ENCODE data around the gene DHRS4L2.
"Not testable (repeated sequence)": the region's sequence is repeated elsewhere in the genome, so short reads cannot be mapped to it uniquely, and the experiment has no call there.

DHRS4L2 gene

DNA sequence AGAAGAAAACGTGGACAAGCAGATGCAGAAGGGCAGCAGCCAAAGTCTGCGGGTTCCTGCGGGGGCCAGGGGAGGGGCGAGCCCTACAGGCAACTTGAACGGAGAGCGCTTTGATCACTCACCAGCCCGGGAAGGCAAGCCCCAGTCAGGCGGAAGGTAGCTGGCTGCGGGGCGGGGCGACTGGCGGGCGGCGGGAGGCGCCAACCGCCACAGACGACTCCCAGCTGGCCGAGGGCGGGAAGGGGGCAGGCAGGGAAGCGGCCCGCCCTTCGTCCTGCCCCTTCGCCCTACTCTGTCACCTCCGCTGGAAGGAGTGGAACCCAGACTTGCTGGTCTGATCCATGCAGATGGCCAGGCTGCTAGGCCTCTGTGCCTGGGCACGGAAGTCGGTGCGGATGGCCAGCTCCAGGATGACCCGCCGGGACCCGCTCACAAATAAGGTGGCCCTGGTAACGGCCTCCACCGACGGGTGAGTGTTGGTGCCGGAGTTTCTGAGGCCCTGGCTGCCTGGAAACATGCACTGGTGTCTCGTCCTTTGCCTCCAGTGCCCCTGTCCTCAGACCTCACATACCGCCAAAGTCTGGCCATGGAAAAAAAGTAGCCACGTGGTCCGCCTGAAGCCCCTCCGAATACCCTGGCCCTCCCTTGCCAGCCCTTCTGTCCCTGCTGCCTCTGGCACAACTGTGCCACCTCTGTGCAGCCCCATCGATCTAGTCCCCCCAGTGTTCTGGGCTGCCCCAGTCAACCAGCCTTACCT lies at the start of gene DHRS4L2:
DHRS4L2 (plus strand) TSS at position 323 of the 757 bp plus-strand sequence; CDS start at position 342, 19 bp downstream.
- Histone ChIP-seq H3K27ac (ENCODE audit: low read depth in 2 of 2, low read length in 2 of 2) (peak within 1 kb of the TSS; percentile 88 to 93), H3K4me1 (ENCODE audit: control insufficient read depth in 2 of 2, insufficient read depth in 2 of 2, low read length in 2 of 2) (peaks cover 25% of the 10 kb centered on the region in 2 donors), H3K9ac (ENCODE audit: low read depth in 1 of 2, low read length in 2 of 2) (peak within 1 kb of the TSS; percentile 84 to 91), H3K4me3 (ENCODE audit: low read length in 2 of 2) (peak within 1 kb of the TSS; percentile 66 to 75)
- H3K9me3 ChIP-seq (ENCODE audit: control insufficient read depth in 2 of 2, low read length in 2 of 2); H3K36me3 ChIP-seq (ENCODE audit: control insufficient read depth in 2 of 2, insufficient read depth in 2 of 2, low read length in 2 of 2); H3K27me3 ChIP-seq (ENCODE audit: control insufficient read depth in 2 of 2, insufficient read depth in 2 of 2, low read length in 2 of 2): not testable (repeated sequence)

- Histone ChIP-seq H3K4me3 (ENCODE audit: low read length in 2 of 2) (no peak overlapping the region), H3K4me1 (ENCODE audit: control insufficient read depth in 2 of 2, insufficient read depth in 2 of 2, low read length in 2 of 2) (peaks cover 0 to 4% of the 10 kb centered on the region in 2 donors), H3K27me3 (ENCODE audit: control insufficient read depth in 2 of 2, insufficient read depth in 2 of 2, low read length in 2 of 2) (no peaks in the 10 kb centered on the region), H3K9me3 (ENCODE audit: control insufficient read depth in 2 of 2, low read length in 2 of 2) (no peaks in the 10 kb centered on the region), H3K36me3 (ENCODE audit: control insufficient read depth in 2 of 2, insufficient read depth in 2 of 2, low read length in 2 of 2) (peaks cover 4 to 5% of the 10 kb centered on the region in 2 donors), H3K27ac (ENCODE audit: low read depth in 2 of 2, low read length in 2 of 2) (no peak overlapping the region), H3K9ac (ENCODE audit: low read depth in 1 of 2, low read length in 2 of 2) (no peak overlapping the region)
Observed at GRCh38 chr14:23939607-23940326, 49.0 kb upstream of the DHRS4L2 start.

DNA sequence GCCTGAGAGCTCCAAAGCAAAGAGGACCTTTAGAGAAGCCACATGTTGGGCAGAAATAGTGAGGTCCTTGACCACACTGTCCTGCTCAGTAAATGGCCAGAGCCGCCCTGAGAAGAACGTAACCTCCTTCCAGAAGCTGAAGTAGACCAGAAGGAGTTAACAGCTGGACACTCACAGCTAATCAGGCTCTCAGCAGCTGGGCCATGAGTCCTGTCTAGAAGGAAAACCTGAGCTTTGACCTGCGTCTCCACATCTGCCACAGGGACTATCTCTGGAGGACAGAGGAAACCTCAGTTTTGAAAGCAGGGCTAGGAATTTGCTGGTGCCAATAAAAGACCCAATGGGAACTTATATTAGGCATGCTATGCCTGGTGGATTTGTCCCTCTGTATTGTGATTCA lies 47.5 kb upstream of the DHRS4L2 start:
- H3K36me3 ChIP-seq (ENCODE audit: control insufficient read depth in 2 of 2, insufficient read depth in 2 of 2, low read length in 2 of 2) = peaks cover 4 to 5% of the 10 kb centered on the region in 2 donors
- no peaks in the 10 kb centered on the region for H3K9me3 ChIP-seq (ENCODE audit: control insufficient read depth in 2 of 2, low read length in 2 of 2)
- no peak overlapping the region for H3K27ac ChIP-seq (ENCODE audit: low read depth in 2 of 2, low read length in 2 of 2)
- H3K27me3 ChIP-seq (ENCODE audit: control insufficient read depth in 2 of 2, insufficient read depth in 2 of 2, low read length in 2 of 2) = no peaks in the 10 kb centered on the region
- H3K9ac ChIP-seq (ENCODE audit: low read depth in 1 of 2, low read length in 2 of 2) = no peak overlapping the region
- no peak overlapping the region for H3K4me3 ChIP-seq (ENCODE audit: low read length in 2 of 2)
- H3K4me1 ChIP-seq (ENCODE audit: control insufficient read depth in 2 of 2, insufficient read depth in 2 of 2, low read length in 2 of 2) = no peaks in the 10 kb centered on the region

DNA sequence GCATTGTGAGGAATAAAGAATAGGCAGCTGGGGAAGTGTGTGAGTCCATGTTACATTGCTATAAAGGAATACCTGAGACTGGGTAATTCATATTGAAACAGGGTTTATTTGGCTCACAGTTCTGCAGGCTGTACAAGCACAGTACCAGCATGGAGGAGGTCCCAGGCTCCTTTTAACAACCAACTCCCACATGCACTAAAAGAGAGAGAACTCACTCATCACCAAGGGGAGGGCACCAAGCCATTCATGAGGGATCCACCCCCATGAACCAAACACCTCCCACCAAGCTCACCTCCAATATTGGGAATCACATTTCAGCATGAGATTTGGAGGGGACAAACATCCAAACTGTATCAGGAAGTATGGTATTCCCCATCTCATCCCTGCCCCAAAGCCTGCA lies 47.1 kb upstream of the DHRS4L2 start:
- Histone ChIP-seq H3K27me3 (ENCODE audit: control insufficient read depth in 2 of 2, insufficient read depth in 2 of 2, low read length in 2 of 2) (no peaks in the 10 kb centered on the region), H3K4me3 (ENCODE audit: low read length in 2 of 2) (no peak overlapping the region), H3K27ac (ENCODE audit: low read depth in 2 of 2, low read length in 2 of 2) (no peak overlapping the region), H3K4me1 (ENCODE audit: control insufficient read depth in 2 of 2, insufficient read depth in 2 of 2, low read length in 2 of 2) (no peaks in the 10 kb centered on the region), H3K36me3 (ENCODE audit: control insufficient read depth in 2 of 2, insufficient read depth in 2 of 2, low read length in 2 of 2) (peaks cover 4 to 5% of the 10 kb centered on the region in 2 donors), H3K9me3 (ENCODE audit: control insufficient read depth in 2 of 2, low read length in 2 of 2) (no peaks in the 10 kb centered on the region), H3K9ac (ENCODE audit: low read depth in 1 of 2, low read length in 2 of 2) (no peak overlapping the region)

DNA sequence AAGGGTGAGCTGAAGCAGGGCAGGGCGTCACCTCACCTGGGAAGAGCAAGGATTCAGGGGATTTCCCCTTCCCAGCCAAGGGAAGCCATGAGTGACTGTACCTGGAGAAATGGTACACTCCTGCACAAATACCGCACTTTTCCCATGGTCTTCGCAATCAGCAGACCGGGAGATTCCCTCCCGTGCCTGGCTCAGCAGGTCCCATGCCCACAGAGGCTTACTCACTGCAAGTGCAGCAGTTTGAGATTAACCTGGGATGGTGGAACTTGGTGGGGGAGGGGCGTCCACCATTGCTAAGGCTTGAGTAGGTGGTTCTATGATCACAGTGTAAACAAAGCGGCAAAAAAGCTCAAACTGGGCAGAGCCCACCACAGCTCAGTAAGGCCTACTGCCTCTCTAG lies 46.1 kb upstream of the DHRS4L2 start:
- no peak overlapping the region for H3K9ac ChIP-seq (ENCODE audit: low read depth in 1 of 2, low read length in 2 of 2)
- no peaks in the 10 kb centered on the region for H3K9me3 ChIP-seq (ENCODE audit: control insufficient read depth in 2 of 2, low read length in 2 of 2)
- H3K4me3 ChIP-seq (ENCODE audit: low read length in 2 of 2) = no peak overlapping the region
- H3K4me1 ChIP-seq (ENCODE audit: control insufficient read depth in 2 of 2, insufficient read depth in 2 of 2, low read length in 2 of 2) = no peaks in the 10 kb centered on the region
- peaks cover 4 to 5% of the 10 kb centered on the region in 2 donors for H3K36me3 ChIP-seq (ENCODE audit: control insufficient read depth in 2 of 2, insufficient read depth in 2 of 2, low read length in 2 of 2)
- H3K27ac ChIP-seq (ENCODE audit: low read depth in 2 of 2, low read length in 2 of 2) = no peak overlapping the region
- no peaks in the 10 kb centered on the region for H3K27me3 ChIP-seq (ENCODE audit: control insufficient read depth in 2 of 2, insufficient read depth in 2 of 2, low read length in 2 of 2)

GRCh38 chr14:23949069-23949468 lies 39.7 kb upstream of the DHRS4L2 start:
- not testable (repeated sequence) for H3K36me3 ChIP-seq (ENCODE audit: control insufficient read depth in 2 of 2, insufficient read depth in 2 of 2, low read length in 2 of 2); H3K4me3 ChIP-seq (ENCODE audit: low read length in 2 of 2); H3K9me3 ChIP-seq (ENCODE audit: control insufficient read depth in 2 of 2, low read length in 2 of 2); H3K4me1 ChIP-seq (ENCODE audit: control insufficient read depth in 2 of 2, insufficient read depth in 2 of 2, low read length in 2 of 2); H3K27ac ChIP-seq (ENCODE audit: low read depth in 2 of 2, low read length in 2 of 2); H3K9ac ChIP-seq (ENCODE audit: low read depth in 1 of 2, low read length in 2 of 2); H3K27me3 ChIP-seq (ENCODE audit: control insufficient read depth in 2 of 2, insufficient read depth in 2 of 2, low read length in 2 of 2)

GRCh38 chr14:23950411-23951135 lies 38.2 kb upstream of the DHRS4L2 start:
- H3K9me3 ChIP-seq (ENCODE audit: control insufficient read depth in 2 of 2, low read length in 2 of 2) = no peaks in the 10 kb centered on the region
- no peaks in the 10 kb centered on the region for H3K36me3 ChIP-seq (ENCODE audit: control insufficient read depth in 2 of 2, insufficient read depth in 2 of 2, low read length in 2 of 2)
- H3K9ac ChIP-seq (ENCODE audit: low read depth in 1 of 2, low read length in 2 of 2) = no peak overlapping the region
- no peaks in the 10 kb centered on the region for H3K27me3 ChIP-seq (ENCODE audit: control insufficient read depth in 2 of 2, insufficient read depth in 2 of 2, low read length in 2 of 2)
- no peak overlapping the region for H3K27ac ChIP-seq (ENCODE audit: low read depth in 2 of 2, low read length in 2 of 2)
- peaks cover 9 to 17% of the 10 kb centered on the region in 2 donors for H3K4me1 ChIP-seq (ENCODE audit: control insufficient read depth in 2 of 2, insufficient read depth in 2 of 2, low read length in 2 of 2)
- H3K4me3 ChIP-seq (ENCODE audit: low read length in 2 of 2) = no peak overlapping the region

DNA sequence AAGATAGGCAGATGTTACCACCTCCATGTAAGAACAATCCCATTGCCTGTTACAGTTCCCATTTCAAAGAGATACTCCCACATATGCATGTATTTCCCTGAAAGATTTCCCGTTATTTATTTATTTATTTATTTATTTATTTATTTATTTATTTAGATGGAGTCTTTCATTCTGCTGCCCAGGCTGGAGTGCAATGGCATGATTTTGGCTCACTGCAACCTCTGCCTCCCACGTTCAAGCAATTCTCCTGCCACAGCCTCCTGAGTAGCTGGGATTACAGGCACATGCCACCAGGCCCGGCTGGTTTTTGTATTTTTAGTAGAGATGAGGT lies 37.6 kb upstream of the DHRS4L2 start:
- H3K9ac ChIP-seq (ENCODE audit: low read depth in 1 of 2, low read length in 2 of 2); H3K9me3 ChIP-seq (ENCODE audit: control insufficient read depth in 2 of 2, low read length in 2 of 2); H3K4me3 ChIP-seq (ENCODE audit: low read length in 2 of 2); H3K27ac ChIP-seq (ENCODE audit: low read depth in 2 of 2, low read length in 2 of 2); H3K36me3 ChIP-seq (ENCODE audit: control insufficient read depth in 2 of 2, insufficient read depth in 2 of 2, low read length in 2 of 2); H3K27me3 ChIP-seq (ENCODE audit: control insufficient read depth in 2 of 2, insufficient read depth in 2 of 2, low read length in 2 of 2): not testable (repeated sequence)
- peaks cover 9 to 17% of the 10 kb centered on the region in 2 donors for H3K4me1 ChIP-seq (ENCODE audit: control insufficient read depth in 2 of 2, insufficient read depth in 2 of 2, low read length in 2 of 2)

DNA sequence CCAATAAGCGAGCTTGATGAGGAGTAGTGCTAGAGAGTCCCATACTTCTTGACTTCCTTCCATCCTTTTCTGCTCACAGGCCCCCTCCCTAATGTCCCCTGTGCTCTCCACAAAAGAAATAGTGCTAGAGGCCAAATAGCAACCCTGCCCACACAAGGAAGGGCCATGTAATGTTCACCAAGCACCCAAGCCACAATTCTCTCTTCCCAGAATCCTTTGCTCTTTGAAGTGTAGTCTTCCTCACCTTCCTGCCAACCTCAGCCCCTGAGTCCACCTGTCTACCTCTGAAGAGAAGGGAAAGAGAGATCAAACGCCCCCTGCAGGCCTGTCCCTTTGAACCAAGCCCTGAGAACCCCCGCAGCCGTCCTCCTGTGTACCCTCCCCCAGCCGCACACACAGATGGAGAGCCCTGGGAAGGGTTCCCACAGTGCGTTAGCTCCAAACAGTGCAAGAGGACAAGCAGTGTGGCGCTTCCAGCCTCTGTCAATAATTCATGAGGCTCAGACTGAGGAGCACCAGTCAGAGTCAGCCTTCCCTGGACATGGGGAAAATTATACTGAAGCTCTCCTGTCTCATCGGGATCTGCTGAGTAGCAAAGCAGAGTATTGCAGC lies 37.0 kb upstream of the DHRS4L2 start:
- H3K4me1 ChIP-seq (ENCODE audit: control insufficient read depth in 2 of 2, insufficient read depth in 2 of 2, low read length in 2 of 2) = peaks cover 9 to 17% of the 10 kb centered on the region in 2 donors
- H3K27me3 ChIP-seq (ENCODE audit: control insufficient read depth in 2 of 2, insufficient read depth in 2 of 2, low read length in 2 of 2) = no peaks in the 10 kb centered on the region
- H3K9me3 ChIP-seq (ENCODE audit: control insufficient read depth in 2 of 2, low read length in 2 of 2) = no peaks in the 10 kb centered on the region
- H3K36me3 ChIP-seq (ENCODE audit: control insufficient read depth in 2 of 2, insufficient read depth in 2 of 2, low read length in 2 of 2) = no peaks in the 10 kb centered on the region
- H3K27ac ChIP-seq (ENCODE audit: low read depth in 2 of 2, low read length in 2 of 2) = no peak overlapping the region
- H3K4me3 ChIP-seq (ENCODE audit: low read length in 2 of 2) = no peak overlapping the region
- no peak overlapping the region for H3K9ac ChIP-seq (ENCODE audit: low read depth in 1 of 2, low read length in 2 of 2)

GRCh38 chr14:23953116-23953463 lies 35.6 kb upstream of the DHRS4L2 start:
- Histone ChIP-seq H3K27ac (ENCODE audit: low read depth in 2 of 2, low read length in 2 of 2) (peak overlapping the region; percentile 70 to 92), H3K9ac (ENCODE audit: low read depth in 1 of 2, low read length in 2 of 2) (peak overlapping the region; percentile 87 to 90), H3K4me1 (ENCODE audit: control insufficient read depth in 2 of 2, insufficient read depth in 2 of 2, low read length in 2 of 2) (peaks cover 9 to 17% of the 10 kb centered on the region in 2 donors), H3K4me3 (ENCODE audit: low read length in 2 of 2) (peak overlapping the region; percentile 89 to 99)
- H3K36me3 ChIP-seq (ENCODE audit: control insufficient read depth in 2 of 2, insufficient read depth in 2 of 2, low read length in 2 of 2); H3K9me3 ChIP-seq (ENCODE audit: control insufficient read depth in 2 of 2, low read length in 2 of 2); H3K27me3 ChIP-seq (ENCODE audit: control insufficient read depth in 2 of 2, insufficient read depth in 2 of 2, low read length in 2 of 2): not testable (repeated sequence)

Data from mucosa of rectum (tissue), 2 donors.